HCT116 (cell line): Measurements from ENCODE around the gene FBRS. TPM values are rescaled to one million over a fixed set of nuclear protein-coding genes. Genes with fewer than 3 reads are reported as not detected.

Experiments used
- ATAC-seq: fragments of 200-7000 bp; cut with Tn5 transposase; 2 replicates; pipeline ENCODE4 v1.9.1; 2020; ENCODE audit warnings: mild to moderate bottlenecking, moderate library complexity
- BruUV-seq: library from RNA; stranded (reverse); fragments of 400-500 nt; replicated peaks from 2 replicates; lab custom pipeline; 2021; lab: Mats Ljungman, UMichigan
- CTCF ChIA-PET: fragments of 300-600 bp; sonication (Branson Sonifier 250); formaldehyde crosslinking; loops from one replicate; lab custom pipeline; 2021; ENCODE audit warnings: antibody characterized with exemption; lab: Charles Lee
- POLR2A ChIA-PET: fragments of 300-600, 350-600 bp; sonication (Branson Sonifier 250); formaldehyde crosslinking; loops from one replicate; lab custom pipeline; 2021; ENCODE audit warnings: antibody characterized with exemption; lab: Charles Lee
- RAD21 ChIA-PET, 2 experiments: fragments of 300-600 bp; sonication (Branson Sonifier 250); formaldehyde crosslinking; loops; one replicate each; lab custom pipeline; 2023; ENCODE audit warnings: low total read pairs in 2 of 2; ENCODE audit not compliant: uncharacterized antibody in 2 of 2, unreplicated experiment in 2 of 2, low non-redundant PET in 1 of 2; lab: Charles Lee
- DNase-seq: peaks from one replicate; pipeline ENCODE4 v3.0.0-alpha.2; 2010; ENCODE audit warnings: low read depth, low spot score
- H2AFZ ChIP-seq: fragments of 200-600 bp; shearing (Covaris generic), sonication (generic); 2 replicates; pipeline ENCODE4 v1.6.1; 2017; ENCODE audit warnings: low read depth, mixed run types, mixed read lengths, antibody characterized with exemption, low read length; ENCODE audit not compliant: poor library complexity, severe bottlenecking
- H3K27ac ChIP-seq: 2 replicates; pipeline ENCODE4 v1.5.1; 2012; ENCODE audit warnings: low read depth, low read length
- H3K27me3 ChIP-seq: fragments of 200-600 bp; sonication (generic); 2 replicates; pipeline ENCODE4 v1.6.1; 2016; ENCODE audit warnings: mixed run types, low read length, mixed read lengths; ENCODE audit not compliant: insufficient read depth
- H3K36me3 ChIP-seq, 2 experiments: fragments of 200-500 bp in 1 of 2; fragments of 200-600 bp in 1 of 2; sonication (Bioruptor generic) in 1 of 2; sonication (generic) in 1 of 2; 2 replicates each; pipeline versions ENCODE4 v1.5.1 to v1.6.1; 2014 to 2016; ENCODE audit warnings: low read length in 2 of 2, inconsistent platforms in 1 of 2, mixed read lengths in 1 of 2, mixed run types in 1 of 2; ENCODE audit not compliant: insufficient read depth in 2 of 2, control insufficient read depth in 1 of 2
- H3K4me1 ChIP-seq, 2 experiments: fragments of 200-600 bp in 1 of 2; sonication (generic) in 1 of 2; 2 replicates each; pipeline versions ENCODE4 v1.5.1 to v1.6.1; 2012 to 2017; ENCODE audit warnings: low read length in 2 of 2, inconsistent platforms in 1 of 2, mild to moderate bottlenecking in 1 of 2, mixed read lengths in 1 of 2, mixed run types in 1 of 2, moderate library complexity in 1 of 2; ENCODE audit not compliant: insufficient read depth in 2 of 2, control insufficient read depth in 1 of 2
- H3K4me2 ChIP-seq: fragments of 200-600 bp; sonication (generic); 2 replicates; pipeline ENCODE4 v1.6.1; 2017; ENCODE audit warnings: mixed run types, low read length, mixed read lengths
- H3K4me3 ChIP-seq, 2 experiments: fragments of 200-600 bp in 1 of 2; sonication (generic) in 1 of 2; replicated peaks in 1 of 2; 2 replicates each; pipeline ENCODE4 v1.5.1; 2011 to 2016; ENCODE audit warnings: low read length in 2 of 2, control low read depth in 1 of 2, low read depth in 1 of 2, mild to moderate bottlenecking in 1 of 2, mixed read lengths in 1 of 2, mixed run types in 1 of 2
- H3K79me2 ChIP-seq: fragments of 200-600 bp; sonication (generic); 2 replicates; pipeline ENCODE4 v1.6.1; 2017; ENCODE audit warnings: mild to moderate bottlenecking, mixed run types, low read length, moderate library complexity, mixed read lengths; ENCODE audit not compliant: insufficient read depth
- H3K9ac ChIP-seq: fragments of 200-600 bp; sonication (generic); 2 replicates; pipeline ENCODE4 v1.6.1; 2016; ENCODE audit warnings: low read length, mixed read lengths
- H3K9me2 ChIP-seq: fragments of 200-600 bp; sonication (generic), shearing (Covaris generic); 2 replicates; pipeline ENCODE4 v1.6.1; 2017; ENCODE audit warnings: mixed run types, mild to moderate bottlenecking, moderate library complexity; ENCODE audit not compliant: insufficient read depth
- H3K9me3 ChIP-seq, 2 experiments: fragments of 200-500 bp in 1 of 2; fragments of 200-600 bp in 1 of 2; sonication (Bioruptor generic) in 1 of 2; sonication (generic) in 1 of 2; 2 replicates each; pipeline ENCODE4 v1.6.1; 2014 to 2017; ENCODE audit warnings: low read length in 2 of 2, mixed read lengths in 2 of 2, inconsistent platforms in 1 of 2, low read depth in 1 of 2, mild to moderate bottlenecking in 1 of 2, mixed run types in 1 of 2, moderate library complexity in 1 of 2; ENCODE audit not compliant: control insufficient read depth in 1 of 2, insufficient read depth in 1 of 2
- H4K20me1 ChIP-seq: fragments of 200-600 bp; sonication (generic), shearing (Covaris generic); 2 replicates; pipeline ENCODE4 v1.6.1; 2017; ENCODE audit warnings: mixed run types, mild to moderate bottlenecking, moderate library complexity; ENCODE audit not compliant: insufficient read depth
- CBX3 ChIP-seq: IDR thresholded peaks from 2 replicates; pipeline ENCODE4 v1.6.1; 2012; ENCODE audit warnings: low read depth
- CTCF ChIP-seq, 3 experiments: fragments of 200-600 bp in 1 of 3; sonication (generic) in 1 of 3; IDR thresholded peaks in 2 of 3; conservative IDR thresholded peaks in 1 of 3; 2 replicates each; pipeline ENCODE4 v1.5.1; 2012 to 2017; ENCODE audit warnings: low read depth in 2 of 3, low read length in 2 of 3, antibody characterized with exemption in 1 of 3, borderline replicate concordance in 1 of 3, control low read depth in 1 of 3, mild to moderate bottlenecking in 1 of 3, mixed read lengths in 1 of 3, mixed run types in 1 of 3, moderate library complexity in 1 of 3; ENCODE audit not compliant: insufficient read depth in 1 of 3
- FOSL1 ChIP-seq: IDR thresholded peaks from 2 replicates; pipeline ENCODE4 v1.6.1; 2012; ENCODE audit warnings: low read depth
- JUND ChIP-seq: IDR thresholded peaks from 2 replicates; pipeline ENCODE4 v1.6.1; 2012
- MAX ChIP-seq: IDR thresholded peaks from 2 replicates; pipeline ENCODE4 v1.6.1; 2012
- POLR2A ChIP-seq: IDR thresholded peaks from 2 replicates; pipeline ENCODE4 v1.7.0; 2011; ENCODE audit warnings: borderline replicate concordance; ENCODE audit not compliant: insufficient read depth, insufficient read length; ENCODE audit errors: extremely low read depth
- POLR2AphosphoS5 ChIP-seq: IDR thresholded peaks from 2 replicates; pipeline ENCODE4 v1.6.1; 2011; ENCODE audit warnings: mild to moderate bottlenecking, low read depth, low read length, moderate library complexity
- REST ChIP-seq: IDR thresholded peaks from 2 replicates; pipeline ENCODE4 v1.6.1; 2012; ENCODE audit warnings: low read depth
- SIN3A ChIP-seq: IDR thresholded peaks from 2 replicates; pipeline ENCODE4 v1.6.1; 2012; ENCODE audit warnings: low read depth
- SP1 ChIP-seq: IDR thresholded peaks from 2 replicates; pipeline ENCODE4 v1.6.1; 2012; ENCODE audit warnings: low read depth
- ZBTB33 ChIP-seq: IDR thresholded peaks from 2 replicates; pipeline ENCODE4 v1.6.1; 2011; ENCODE audit warnings: mild to moderate bottlenecking, low read length, moderate library complexity; ENCODE audit not compliant: insufficient replicate concordance; ENCODE audit errors: extremely low read depth
- ZFX ChIP-seq: fragments of 450-650 bp; IDR thresholded peaks from 2 replicates; pipeline ENCODE4 v1.6.1; 2017
- intact Hi-C: fragments of 100-400 bp; cut with micrococcal nuclease; formaldehyde crosslinking; loops from 2 replicates; pipeline ENCODE4 v1.10.0; 2022
- total RNA-seq: library from RNA; stranded (reverse); gene quantifications from one replicate; pipeline ENCODE4 v1.2.1, GENCODE V29; 2021; ENCODE audit not compliant: unreplicated experiment

FBRS gene
- total RNA-seq, 1 experiment from 2014 or later, result 65.3 TPM

GRCh38 chr16:30652718-30653117 is 5.5 kb upstream of the FBRS start:
- H3K79me2 ChIP-seq, result peaks cover 15% of the 10 kb centered on the region; the same call in 1 of the 2 replicates
- no peaks in the 10 kb centered on the region for H3K9me2 ChIP-seq
- H3K4me2 ChIP-seq, result peak overlapping the region; percentile 95
- ChIA-PET RAD21 (no interaction called here), CTCF (no interaction called here)
- peaks cover 10 to 21% of the 10 kb centered on the region in 2 experiments for H3K36me3 ChIP-seq
- H3K4me3 ChIP-seq, result peak overlapping the region in 1 of 2 experiments; percentile 97; a peak in 1 of 4 replicates
- H3K9me3 ChIP-seq, result no peaks in the 10 kb centered on the region
- no peak for DNase-seq
- no peak overlapping the region for H2AFZ ChIP-seq
- TF ChIP-seq ZBTB33 (no peak), SP1 (no peak), CBX3 (no peak), POLR2A (no peak), FOSL1 (no peak), MAX (no peak), REST (no peak), CTCF (IDR thresholded peaks at IDR 0.05 in 2 of 3, conservative IDR thresholded peaks at IDR 0.05 in 1 of 3; ENCODE audit: borderline replicate concordance in 1 of 3, insufficient read depth in 1 of 3, low read depth in 2 of 3, low read length in 2 of 3) (no peak), POLR2AphosphoS5 (no peak), JUND (no peak), ZFX (no peak), SIN3A (no peak)
- TF ChIP-seq, all 23 proteins: peak for 0
- H3K27ac ChIP-seq, result no peak overlapping the region
- H3K4me1 ChIP-seq, result peaks cover 16 to 26% of the 10 kb centered on the region in 2 experiments; a peak in 3 of 4 replicates
- POLR2A ChIA-PET, result no interaction called here
- no peaks in the 10 kb centered on the region for H4K20me1 ChIP-seq
- BruUV-seq, result no TSS peak
- ATAC-seq, result no peak
- intact Hi-C loops, result no loop called here
- H3K9ac ChIP-seq, result peak overlapping the region; percentile 96; the same call in 1 of the 2 replicates
- no peaks in the 10 kb centered on the region for H3K27me3 ChIP-seq
